ENCODE results near the gene PLCB1.

DNA sequence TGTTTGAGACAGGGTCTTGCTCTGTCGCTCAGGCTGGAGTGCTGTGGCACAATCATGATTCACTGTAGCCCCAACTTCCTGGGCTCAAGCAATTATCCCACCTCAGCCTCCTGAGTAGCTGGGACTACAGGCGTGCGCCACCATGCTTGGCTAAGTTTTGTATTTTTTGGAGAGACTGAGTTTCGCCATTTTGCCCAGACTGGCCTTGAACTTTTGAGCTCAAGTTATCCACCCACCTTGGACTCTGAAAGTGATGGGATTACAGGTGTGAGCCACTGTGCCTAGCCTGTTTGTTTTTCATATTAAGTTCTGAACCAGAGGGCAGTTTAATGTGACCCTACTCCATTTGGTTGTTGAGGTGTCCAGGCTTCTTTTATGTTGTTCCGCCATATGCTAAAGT, 194.8 kb downstream of the PLCB1 start:
- TF ChIP-seq GATA2 (IDR thresholded peaks at IDR 0.05; ENCODE audit: low read depth, low read length): no peak
- no peak for TF ChIP-seq GATA3 (IDR thresholded peaks at IDR 0.05; ENCODE audit: low read depth, low read length)
